ENCODE measurements around the gene ANKRD28.

DNA sequence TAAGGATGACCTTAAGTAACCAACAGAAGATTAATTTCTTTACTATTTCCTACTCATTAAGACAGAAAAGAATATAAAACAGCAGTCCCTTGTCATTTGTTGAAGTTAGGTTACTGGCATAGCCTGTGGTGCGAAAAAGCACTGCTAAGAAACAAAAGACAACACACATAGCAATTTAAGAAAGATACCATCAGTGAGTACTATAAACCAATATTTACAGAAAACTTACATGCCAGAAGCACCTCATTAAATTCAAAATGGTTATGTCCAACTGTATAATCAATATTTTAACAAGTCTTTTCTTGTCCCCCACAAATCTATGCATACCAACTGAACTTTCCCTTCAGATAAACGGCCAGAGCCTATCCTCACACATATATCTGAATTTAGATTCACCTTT is 42.0 kb downstream of the ANKRD28 start:
- TF ChIP-seq POLR2A (IDR thresholded peaks at IDR 0.05) (no peak), CTCF (IDR thresholded peaks at IDR 0.05) (no peak), POLR2AphosphoS5 (IDR thresholded peaks at IDR 0.05) (no peak)

Data from prostate gland (tissue), 2 donors.